Neutrophil (primary cell): ENCODE results near the gene DPY19L3.
A peak's percentile ranks its signal among the peaks of the same experiment; 100 is the strongest.

Source experiments
- H3K27ac ChIP-seq: fragments of 200-600 bp; sonication (generic); 2 replicates; pipeline ENCODE4 v1.5.1; 2016; ENCODE audit warnings: mild to moderate bottlenecking, moderate library complexity
- H3K27me3 ChIP-seq: fragments of 200-600 bp; sonication (generic); 2 replicates; pipeline ENCODE4 v1.6.0; 2016; ENCODE audit warnings: mild to moderate bottlenecking
- H3K36me3 ChIP-seq: fragments of 200-600 bp; sonication (generic); 2 replicates; pipeline ENCODE4 v1.5.1; 2017
- H3K4me1 ChIP-seq, 2 experiments: fragments of 200-600 bp in 1 of 2; sonication (generic) in 1 of 2; 1 replicate in 1 of 2; 2 replicates in 1 of 2; pipeline versions ENCODE4 v1.5.1 to v1.6.1; 2013 to 2016; ENCODE audit warnings: low read depth in 1 of 2, low read length in 1 of 2, mild to moderate bottlenecking in 1 of 2, moderate library complexity in 1 of 2; ENCODE audit not compliant: control insufficient read depth in 1 of 2, insufficient read depth in 1 of 2
- H3K4me3 ChIP-seq, 2 experiments: fragments of 200-600 bp in 1 of 2; sonication (generic) in 1 of 2; 1 replicate in 1 of 2; 2 replicates in 1 of 2; pipeline ENCODE4 v1.5.1; 2013 to 2016; ENCODE audit warnings: low read depth in 1 of 2, low read length in 1 of 2, mild to moderate bottlenecking in 1 of 2, moderate library complexity in 1 of 2
- H3K9me3 ChIP-seq: fragments of 200-600 bp; sonication (generic); 2 replicates; pipeline ENCODE4 v1.5.1; 2016
- CTCF ChIP-seq: fragments of 200-600 bp; sonication (generic); IDR thresholded peaks from 2 replicates; pipeline ENCODE4 v1.5.1; 2016; ENCODE audit warnings: antibody characterized with exemption

DPY19L3 gene

GRCh38 chr19:32405431-32406160 lies at the start of gene DPY19L3:
Gene DPY19L3 (plus strand): TSS chr19:32405770. CDS start chr19:32408254, 2,484 bp downstream.
- Histone ChIP-seq H3K27ac (peak within 1 kb of the TSS; percentile 94), H3K36me3 (peaks cover 19% of the 10 kb centered on the region), H3K9me3 (no peaks in the 10 kb centered on the region), H3K4me3 (peak within 1 kb of the TSS; percentile 68 to 88), H3K4me1 (peaks cover 44% of the 10 kb centered on the region in 2 experiments), H3K27me3 (no peaks in the 10 kb centered on the region)
- no peak for TF ChIP-seq CTCF

GRCh38 chr19:32357720-32358119 lies 47.9 kb upstream of the DPY19L3 start:
- no peak for TF ChIP-seq CTCF
- Histone ChIP-seq H3K4me3 (no peak overlapping the region), H3K36me3 (peaks cover 47% of the 10 kb centered on the region), H3K4me1 (peaks cover 19 to 20% of the 10 kb centered on the region in 2 experiments), H3K27ac (no peak overlapping the region), H3K9me3 (no peaks in the 10 kb centered on the region), H3K27me3 (no peaks in the 10 kb centered on the region)

- Histone ChIP-seq H3K4me3 (no peak overlapping the region), H3K36me3 (peaks cover 42% of the 10 kb centered on the region), H3K27ac (no peak overlapping the region), H3K4me1 (peaks cover 23 to 25% of the 10 kb centered on the region in 2 experiments), H3K27me3 (no peaks in the 10 kb centered on the region), H3K9me3 (no peaks in the 10 kb centered on the region)
- no peak for TF ChIP-seq CTCF
Measured at GRCh38 chr19:32358321-32358720, 47.2 kb upstream of the DPY19L3 start.

GRCh38 chr19:32359581-32359980 lies 46.0 kb upstream of the DPY19L3 start:
- Histone ChIP-seq H3K4me1 (peaks cover 30 to 31% of the 10 kb centered on the region in 2 experiments), H3K4me3 (no peak overlapping the region), H3K9me3 (no peaks in the 10 kb centered on the region), H3K27ac (no peak overlapping the region), H3K27me3 (no peaks in the 10 kb centered on the region), H3K36me3 (peaks cover 33% of the 10 kb centered on the region)
- TF ChIP-seq CTCF: no peak

GRCh38 chr19:32361574-32362317 lies 43.8 kb upstream of the DPY19L3 start:
- H3K4me3 ChIP-seq: no peak overlapping the region
- no peak for TF ChIP-seq CTCF
- no peak overlapping the region for H3K27ac ChIP-seq
- peaks cover 13% of the 10 kb centered on the region in 2 experiments for H3K4me1 ChIP-seq
- no peaks in the 10 kb centered on the region for H3K9me3 ChIP-seq
- peaks cover 41% of the 10 kb centered on the region for H3K36me3 ChIP-seq
- H3K27me3 ChIP-seq: no peaks in the 10 kb centered on the region
